Limb (tissue), 2 donors: ENCODE results near the gene KCNE5.
"Not testable (repeated sequence)": the region's sequence is repeated elsewhere in the genome, so short reads cannot be mapped to it uniquely, and the experiment has no call there.

ENCODE experiments used
- DNase-seq, 2 donors: peaks; one replicate each; pipeline ENCODE4 v3.0.0-alpha.2; 2016; ENCODE audit errors: extremely low spot score in 2 of 2

Gene KCNE5

DNA sequence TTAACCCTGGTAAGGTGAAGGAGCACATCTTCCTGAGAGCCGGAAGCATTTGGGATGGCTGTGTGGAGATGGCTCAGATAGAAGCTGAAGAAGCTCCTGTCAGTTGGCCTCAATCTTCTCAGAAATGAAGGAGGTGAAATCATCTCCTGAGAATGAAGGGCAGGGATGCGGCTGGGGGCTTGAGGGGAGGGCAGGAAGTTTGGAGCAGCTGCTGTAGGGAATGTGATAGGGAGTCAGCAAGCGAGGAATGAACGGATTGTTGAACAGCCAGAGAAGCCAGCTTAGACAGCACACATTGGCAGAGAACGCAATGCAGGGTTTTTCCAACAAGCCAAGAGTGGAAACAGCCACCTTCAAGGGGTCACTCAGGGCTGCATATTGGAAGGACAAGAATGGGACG is 10.0 kb downstream of the KCNE5 start:
- DNase-seq = no peak

- no peak for DNase-seq
Measured at GRCh38 chrX:109601486-109601885, 23.5 kb downstream of the KCNE5 start.

DNA sequence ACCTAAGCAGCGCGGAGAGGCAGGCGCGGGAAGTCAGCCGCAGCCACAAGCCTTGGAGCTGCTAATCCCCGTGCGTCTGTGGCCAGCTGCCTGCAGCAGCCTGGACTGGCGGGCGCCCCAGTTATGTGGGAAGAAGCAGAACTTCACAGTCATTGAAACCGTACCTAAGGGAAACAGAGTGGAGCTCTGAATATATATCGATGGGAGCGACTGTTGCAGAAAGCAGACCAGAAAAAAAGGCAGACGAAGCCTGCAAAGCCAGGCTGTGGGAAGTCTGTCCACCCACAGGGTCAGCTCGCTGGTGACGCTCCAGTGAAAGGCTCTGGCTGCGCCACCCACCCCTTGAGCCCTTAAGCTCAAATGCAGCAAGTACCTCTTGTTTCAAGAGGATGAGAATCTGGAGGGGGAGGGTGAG is 24.7 kb downstream of the KCNE5 start:
- DNase-seq = peak; percentile 30 to 54

DNA sequence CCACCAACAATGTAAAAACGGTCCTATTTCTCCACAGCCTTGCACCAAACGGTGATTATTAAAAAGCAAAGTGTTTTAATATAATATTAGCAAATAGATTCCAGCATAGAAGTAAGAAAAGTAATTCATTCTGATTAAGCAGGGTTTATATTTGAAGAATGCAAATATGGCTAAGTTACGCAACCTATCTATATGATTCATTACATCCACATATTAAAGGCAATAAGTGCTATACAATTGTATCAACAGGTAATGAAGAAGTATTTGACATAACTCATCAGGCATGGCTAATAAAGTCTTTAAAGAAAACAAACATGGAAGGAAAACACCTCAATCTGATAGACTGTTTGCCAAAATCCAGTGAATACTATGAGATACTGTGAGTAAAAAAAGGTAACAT is 29.0 kb downstream of the KCNE5 start:
- no peak for DNase-seq

GRCh38 chrX:109590176-109590575 is 34.8 kb downstream of the KCNE5 start:
- no peak for DNase-seq

DNA sequence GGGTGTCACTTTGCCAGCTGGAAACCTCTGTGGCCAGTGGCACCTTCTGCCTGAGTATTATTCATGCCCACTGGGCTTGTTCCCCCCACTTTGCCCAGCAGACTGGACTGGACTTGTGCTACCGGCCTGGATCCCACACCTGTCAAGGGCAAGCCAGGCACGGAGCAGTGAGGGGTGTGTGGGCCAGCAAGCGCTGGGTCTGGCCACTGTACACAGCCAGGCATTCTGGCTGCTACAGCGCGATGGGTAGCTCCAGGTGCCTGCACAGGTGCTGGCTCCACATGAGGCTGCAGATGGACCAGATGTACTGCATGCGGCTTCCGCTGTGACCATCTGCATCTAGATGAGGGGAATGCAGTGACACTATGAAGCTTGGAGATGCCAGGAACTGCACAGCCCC is 39.5 kb downstream of the KCNE5 start:
- no peak for DNase-seq

DNA sequence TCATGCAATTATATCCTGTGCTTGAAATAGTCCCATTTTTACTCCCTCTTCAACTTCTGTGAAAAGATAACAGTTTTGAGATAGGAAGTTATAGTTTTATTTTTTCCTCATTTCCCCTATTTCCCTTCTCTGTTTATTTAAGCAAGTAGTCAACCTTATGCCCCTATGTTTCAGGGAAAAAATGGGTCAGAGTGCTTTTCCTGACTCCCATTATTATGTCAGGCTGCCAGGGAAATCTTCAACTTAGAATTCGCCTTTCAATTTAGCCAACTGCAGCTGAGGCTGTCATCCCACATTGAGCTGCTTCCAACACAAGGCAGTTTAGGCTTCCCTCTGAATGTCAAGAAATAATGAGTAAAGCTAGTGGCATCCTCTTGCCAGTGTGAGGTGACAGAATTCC is 46.1 kb downstream of the KCNE5 start:
- DNase-seq = no peak

GRCh38 chrX:109577055-109577454 is 47.9 kb downstream of the KCNE5 start:
- no peak for DNase-seq

- DNase-seq = not testable (repeated sequence)
Measured at GRCh38 chrX:109576083-109576482, 48.9 kb downstream of the KCNE5 start.
